GM19467 (cell line): Measurements from ENCODE around the gene LRFN2.

ENCODE experiments used
- ATAC-seq: cut with Tn5 transposase; IDR thresholded peaks from one replicate; pipeline ENCODE4 v1.9.1; 2021; ENCODE audit warnings: mild to moderate bottlenecking, moderate library complexity; ENCODE audit not compliant: unreplicated experiment

LRFN2 gene

DNA sequence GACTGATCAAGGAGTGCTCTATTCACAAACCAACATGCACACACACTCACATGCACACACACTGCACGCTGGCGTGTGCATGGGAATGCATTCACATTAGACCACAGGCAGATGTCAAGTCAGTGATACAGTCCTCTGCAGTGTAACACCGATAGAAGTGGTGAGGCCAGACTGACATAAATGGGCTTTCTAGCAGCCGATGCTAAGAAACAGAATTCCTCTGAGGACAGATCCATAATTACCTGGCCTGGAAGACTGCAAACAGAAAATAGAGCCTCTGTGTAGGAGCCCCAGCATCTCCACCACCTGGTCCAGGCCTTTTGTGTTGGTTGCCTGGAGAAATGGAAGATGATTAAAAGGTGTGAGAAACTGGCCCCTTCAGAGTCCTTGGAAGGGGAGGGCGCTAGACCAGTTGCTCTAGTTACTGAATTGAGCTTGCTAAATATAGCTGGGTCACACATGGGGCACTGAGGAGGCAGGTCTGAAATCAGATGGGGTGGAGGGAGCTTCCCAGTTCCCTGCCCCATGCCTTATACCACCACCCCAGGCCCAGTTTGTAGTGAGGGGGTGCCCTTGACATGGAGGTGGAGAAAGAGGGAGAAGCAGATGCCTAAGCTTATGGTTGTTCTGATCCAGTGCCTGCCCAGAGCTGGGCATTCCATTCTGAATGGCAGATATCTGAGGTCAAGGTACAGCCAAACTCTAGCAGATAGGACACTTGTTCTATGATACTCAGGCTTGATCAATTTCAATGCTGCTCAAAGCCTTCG, 233.8 kb downstream of the LRFN2 start:
- no peak for ATAC-seq

DNA sequence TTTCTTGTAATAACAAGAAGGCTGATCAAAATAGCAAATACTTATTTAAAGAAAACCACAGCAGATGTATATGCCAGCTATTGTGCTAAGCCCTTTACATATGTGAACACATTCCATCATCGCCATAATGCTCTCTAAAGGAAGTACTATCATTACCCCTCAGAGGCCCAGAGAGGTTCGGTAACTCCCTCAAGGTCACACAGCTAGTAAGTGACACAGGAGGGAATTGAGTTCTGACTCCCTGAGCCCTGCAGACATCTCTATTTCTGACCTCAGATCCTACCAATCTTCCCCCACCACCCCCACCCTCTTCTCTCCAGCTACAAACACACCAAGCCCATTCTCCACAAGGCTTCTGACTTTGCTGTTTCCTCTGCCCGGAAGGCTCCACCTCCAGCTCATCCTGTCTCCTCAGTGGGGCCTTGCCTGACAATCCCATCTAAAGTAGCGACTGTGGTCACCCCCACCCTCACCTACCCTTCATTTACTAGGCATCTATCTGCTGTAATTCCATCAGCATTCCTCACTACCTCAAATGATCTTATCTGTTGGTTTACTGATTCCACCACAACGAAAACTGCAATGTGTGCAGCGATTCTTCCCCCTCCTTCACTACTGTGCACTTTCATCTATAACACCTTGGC, 234.5 kb downstream of the LRFN2 start:
- no peak for ATAC-seq

DNA sequence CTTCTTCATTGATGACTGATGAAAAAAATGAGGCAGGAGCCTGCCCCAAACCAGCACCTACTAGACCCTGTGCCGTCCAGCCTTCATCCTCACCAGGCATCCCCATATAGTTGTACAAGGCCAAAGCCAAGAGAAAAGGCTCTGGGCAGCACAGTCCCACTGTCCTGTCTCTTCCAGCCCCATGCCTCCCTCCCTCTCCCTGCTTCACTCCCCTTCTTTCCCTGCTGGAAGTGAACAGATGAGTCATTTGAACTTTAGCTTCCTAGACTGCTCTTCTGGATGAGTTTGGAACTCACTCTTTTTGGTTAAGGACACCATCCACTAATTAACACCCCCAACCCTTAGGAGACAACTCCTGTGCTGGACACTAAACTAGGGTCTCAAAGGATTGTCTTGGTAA, 235.2 kb downstream of the LRFN2 start:
- no peak for ATAC-seq

DNA sequence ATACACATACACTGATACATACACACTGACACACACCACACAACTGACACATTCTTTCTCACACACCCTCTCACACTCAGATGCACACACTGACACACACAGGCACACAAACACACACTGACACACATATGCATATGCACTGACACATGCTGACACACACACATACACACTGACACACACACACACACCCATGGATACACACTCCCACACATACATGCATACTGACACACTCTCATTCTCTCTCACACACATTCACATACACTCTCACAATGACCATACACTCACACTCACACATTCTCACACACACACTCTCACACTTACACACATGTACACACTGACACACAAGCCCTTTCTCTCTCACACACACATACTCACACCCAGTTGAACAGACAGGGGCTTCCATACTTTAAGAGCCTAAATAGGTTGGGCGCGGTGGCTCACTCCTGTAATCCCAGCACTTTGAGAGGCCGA, 236.4 kb downstream of the LRFN2 start:
- ATAC-seq, result no peak

- ATAC-seq, result no peak
Observed at GRCh38 chr6:40349901-40350746, 237.0 kb downstream of the LRFN2 start.

GRCh38 chr6:40349123-40349900, 237.9 kb downstream of the LRFN2 start:
- ATAC-seq, result no peak

DNA sequence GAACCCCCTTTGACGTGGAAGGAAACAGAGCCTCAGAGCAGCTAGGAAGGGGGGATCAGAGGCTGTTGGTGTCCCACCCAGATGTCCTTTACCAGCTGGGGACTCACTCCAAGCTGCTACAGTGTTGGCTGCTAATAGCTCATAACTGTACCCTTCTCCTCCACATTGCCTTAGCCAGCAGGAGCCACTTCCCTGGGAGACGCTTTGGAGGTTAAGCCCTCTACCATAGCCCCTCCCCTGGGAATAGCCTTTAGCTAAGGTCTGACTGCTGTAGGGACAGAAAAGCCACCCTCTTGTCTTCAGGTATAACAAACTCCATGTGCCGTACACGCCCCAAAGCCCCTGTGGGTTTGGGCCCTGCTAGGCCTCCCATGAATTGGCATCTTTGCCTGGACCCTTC, 238.6 kb downstream of the LRFN2 start:
- ATAC-seq, result no peak

GRCh38 chr6:40347571-40348011, 239.6 kb downstream of the LRFN2 start:
- no peak for ATAC-seq

DNA sequence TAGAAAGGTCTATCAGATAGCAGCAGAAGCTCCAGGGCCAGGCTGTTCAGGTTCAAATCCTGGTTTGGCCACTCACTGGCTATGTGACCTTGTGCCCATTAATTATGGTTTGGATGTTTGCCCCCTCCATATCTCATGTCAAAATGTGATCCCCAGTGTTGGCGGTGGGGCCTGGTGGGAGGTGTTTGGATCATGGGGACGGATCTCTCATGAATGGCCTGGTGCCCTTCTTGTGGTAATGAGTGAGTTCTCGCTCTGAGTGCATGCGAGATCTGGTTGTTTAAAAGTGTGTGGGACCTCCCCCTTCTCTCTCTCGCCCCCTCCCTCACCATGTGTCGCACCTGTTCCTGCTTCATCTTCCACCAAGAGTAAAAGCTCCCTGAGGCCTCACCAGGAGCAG, 240.9 kb downstream of the LRFN2 start:
- no peak for ATAC-seq

- no peak for ATAC-seq
Observed at GRCh38 chr6:40344566-40345167, 242.5 kb downstream of the LRFN2 start.

DNA sequence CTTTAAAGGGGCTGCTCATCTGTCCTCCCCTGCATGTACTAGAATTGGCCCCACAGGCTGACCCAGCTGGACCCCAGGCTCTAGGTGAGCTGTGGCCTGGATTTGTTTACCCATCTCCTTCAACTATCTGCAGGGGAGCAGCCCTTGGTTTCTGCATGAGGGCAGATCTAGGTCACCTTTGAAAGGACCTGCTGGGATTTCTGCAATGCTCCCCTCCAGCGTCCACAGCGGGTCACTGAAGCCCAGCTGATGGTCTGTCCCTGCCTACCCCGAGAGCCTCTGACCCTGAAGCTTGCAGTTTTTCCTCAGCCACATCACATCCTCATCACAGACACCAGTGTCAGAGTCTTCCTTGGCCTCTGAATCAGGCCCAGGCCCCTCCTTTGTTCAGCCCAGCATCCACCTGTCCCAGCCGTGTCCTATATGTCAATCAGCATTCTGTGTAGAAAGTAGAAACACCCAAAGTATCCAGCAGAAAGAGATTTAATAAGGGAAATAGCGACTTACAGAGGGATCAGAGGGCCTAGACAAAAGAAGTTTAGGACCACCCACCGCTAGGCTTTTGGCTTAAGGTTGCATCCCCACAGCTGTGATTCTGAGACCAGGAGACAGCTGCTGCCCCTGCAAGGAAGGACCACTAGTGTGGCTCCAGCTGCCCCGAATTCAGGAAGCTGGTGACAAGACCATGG, 243.1 kb downstream of the LRFN2 start:
- no peak for ATAC-seq

DNA sequence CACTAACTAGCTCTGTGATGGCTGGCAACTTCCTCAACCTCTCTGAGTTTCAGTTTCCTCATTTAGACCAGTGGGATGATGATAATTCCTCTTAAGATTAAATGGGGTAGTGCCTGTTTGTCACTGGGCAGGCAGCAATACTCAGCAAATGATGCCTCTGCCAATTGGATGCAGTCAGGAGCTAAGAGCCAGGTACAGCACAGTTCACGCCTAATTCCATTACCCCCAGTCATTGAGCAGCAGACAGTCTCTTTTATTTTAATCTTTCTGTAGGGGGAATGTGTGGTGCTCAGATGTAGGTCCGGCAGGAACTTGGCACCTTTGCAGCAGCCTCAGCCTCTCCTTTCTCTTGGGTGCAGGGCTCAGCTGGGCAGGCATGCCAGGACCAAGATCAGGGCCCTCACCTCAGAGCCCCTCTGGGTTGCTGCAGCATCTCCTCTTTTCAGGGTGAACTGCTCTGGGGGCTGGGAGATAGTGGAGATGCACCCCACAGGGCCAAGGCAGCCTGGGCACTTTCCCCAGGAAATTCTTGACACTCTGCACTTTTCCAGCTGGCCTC, 243.8 kb downstream of the LRFN2 start:
- ATAC-seq, result no peak

DNA sequence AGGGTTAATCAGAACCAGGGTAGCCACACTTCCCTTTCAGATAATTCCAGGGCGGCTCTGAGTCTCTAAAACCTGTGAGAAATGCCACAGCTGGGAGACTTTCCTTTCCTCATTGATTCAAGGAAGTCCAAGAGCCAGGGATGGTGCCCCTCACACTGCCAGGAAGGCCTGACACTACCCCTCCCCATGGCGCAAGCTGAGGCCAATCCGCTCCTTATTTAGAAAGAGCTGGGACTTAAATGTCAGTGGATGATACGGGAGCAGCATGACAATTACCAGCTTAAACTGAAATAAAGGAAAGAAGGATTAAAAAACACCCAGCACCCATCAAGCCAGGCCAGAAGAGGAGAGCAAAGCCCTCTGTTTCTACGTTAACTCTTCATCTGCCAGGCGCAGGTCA, 244.4 kb downstream of the LRFN2 start:
- no peak for ATAC-seq

- no peak for ATAC-seq
Observed at GRCh38 chr6:40341726-40342125, 245.4 kb downstream of the LRFN2 start.
